CD4-positive, alpha-beta T cell treated with Interferon alpha-2 for 1 hour (primary cell): ENCODE data around the gene ZSWIM5.
"Not testable (repeated sequence)": the region's sequence is repeated elsewhere in the genome, so short reads cannot be mapped to it uniquely, and the experiment has no call there.

Experiments used
- DNase-seq, 2 donors: peaks; one replicate each; pipeline ENCODE4 v3.0.0-alpha.2; 2020 to 2022

The ZSWIM5 gene

DNA sequence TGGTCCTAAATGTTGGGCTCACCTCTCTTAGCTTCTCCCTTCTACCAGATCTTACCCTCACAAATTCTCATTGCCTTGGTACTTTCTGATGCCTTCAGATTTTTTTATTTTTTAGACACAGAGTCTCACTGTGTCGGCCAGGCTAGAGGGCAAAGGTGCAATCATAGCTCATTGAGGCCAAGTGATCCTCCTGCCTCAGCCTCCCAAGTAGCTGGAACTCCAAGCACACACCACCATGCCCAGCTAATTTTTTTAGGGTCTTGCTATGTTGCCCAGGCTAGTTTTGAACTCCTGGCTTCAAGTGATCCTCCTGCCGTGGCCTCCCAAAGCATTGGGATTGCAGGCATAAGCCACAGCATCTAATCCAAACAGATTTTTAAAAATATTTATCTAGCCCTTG is 69.4 kb downstream of the ZSWIM5 start:
- DNase-seq, result no peak

DNA sequence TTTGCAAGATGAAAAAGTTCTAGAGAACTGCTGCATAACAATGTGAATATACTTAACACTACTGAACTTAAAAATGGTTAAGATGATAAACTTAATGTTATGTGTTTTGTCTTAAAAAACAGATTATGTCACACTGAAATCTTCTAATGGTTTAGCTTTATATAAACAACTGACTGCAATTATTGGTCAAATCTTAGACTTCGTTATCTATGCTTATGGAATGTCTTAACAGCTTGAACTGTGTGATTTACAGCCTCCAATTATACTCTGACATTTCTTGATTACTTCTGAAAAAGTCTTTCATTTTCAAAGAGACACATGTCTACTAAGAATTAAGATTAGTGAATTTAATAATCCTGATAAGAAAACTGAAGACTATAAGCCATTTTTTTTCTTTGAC is 71.1 kb downstream of the ZSWIM5 start:
- DNase-seq, result no peak

DNA sequence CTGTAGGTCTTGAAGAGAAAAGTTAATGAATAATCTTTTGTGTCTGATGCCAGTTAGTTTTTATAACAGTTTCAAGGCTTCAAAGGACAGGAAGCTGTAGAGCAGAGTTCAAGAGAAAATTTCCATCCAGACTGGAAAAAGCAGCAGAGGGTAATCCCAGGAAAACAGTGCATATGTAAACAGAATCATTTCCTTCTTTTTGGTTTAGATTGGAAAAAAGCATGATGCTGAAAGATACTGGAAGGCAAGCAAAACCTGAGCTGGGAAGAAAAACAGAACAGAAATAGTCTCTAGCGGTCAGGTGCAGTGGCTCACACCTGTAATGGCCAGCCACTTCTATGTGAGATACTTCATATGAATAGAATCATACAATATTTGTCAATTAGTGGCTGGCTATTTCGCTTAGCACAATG is 71.9 kb downstream of the ZSWIM5 start:
- DNase-seq, result no peak

DNA sequence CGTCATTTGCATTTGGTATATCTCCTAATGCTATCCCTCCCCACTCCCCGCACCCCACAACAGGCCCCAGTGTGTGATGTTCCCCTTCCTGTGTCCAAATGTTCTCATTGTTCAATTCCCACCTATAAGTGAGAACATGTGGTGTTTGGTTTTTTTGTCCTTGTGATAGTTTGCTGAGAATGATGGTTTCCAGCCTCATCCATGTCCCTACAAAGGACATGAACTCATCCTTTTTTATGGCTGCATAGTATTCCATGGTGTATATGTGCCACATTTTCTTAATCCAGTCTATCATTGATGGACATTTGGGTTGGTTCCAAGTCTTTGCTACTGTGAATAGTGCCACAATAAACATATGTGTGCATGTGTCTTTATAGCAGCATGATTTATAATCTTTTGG is 73.7 kb downstream of the ZSWIM5 start:
- DNase-seq, result not testable (repeated sequence)

DNA sequence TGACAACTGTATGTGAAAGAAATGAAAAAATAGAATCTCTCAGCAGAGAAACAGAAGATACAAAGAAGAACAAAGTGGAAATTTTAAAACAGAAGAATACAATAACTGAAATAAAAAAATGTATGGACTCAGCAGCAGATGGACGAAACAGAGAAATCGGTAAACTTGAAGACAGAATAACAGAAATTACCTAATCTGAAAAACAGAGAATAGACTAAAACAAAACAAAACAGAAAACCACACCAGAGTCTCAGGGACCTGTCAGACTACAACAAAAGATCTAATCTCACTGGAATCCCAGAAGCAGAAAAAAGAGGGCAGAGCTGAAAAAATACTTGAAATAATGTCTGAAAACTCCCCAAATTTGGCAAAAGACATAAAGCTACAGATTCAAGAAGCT is 83.0 kb downstream of the ZSWIM5 start:
- DNase-seq, result no peak

DNA sequence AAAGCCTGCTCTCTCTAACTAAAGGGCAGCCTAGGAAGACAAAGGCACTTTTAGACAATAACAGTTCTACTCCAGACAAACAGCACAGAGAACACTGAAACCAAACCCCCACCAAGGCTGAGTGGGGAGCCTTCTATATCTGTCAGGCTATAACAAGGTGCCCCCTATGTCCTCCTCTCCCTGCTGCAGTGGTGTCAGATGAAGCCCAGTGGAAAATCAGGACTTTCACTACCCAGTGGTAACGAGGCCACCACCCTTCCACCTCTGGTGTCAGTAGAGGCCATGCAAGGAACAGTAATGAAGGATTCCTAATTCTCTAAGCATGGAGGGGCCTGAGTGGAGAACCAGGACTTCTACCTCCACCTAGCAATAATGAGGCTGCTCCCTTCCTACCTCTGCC is 83.7 kb downstream of the ZSWIM5 start:
- DNase-seq, result no peak

DNA sequence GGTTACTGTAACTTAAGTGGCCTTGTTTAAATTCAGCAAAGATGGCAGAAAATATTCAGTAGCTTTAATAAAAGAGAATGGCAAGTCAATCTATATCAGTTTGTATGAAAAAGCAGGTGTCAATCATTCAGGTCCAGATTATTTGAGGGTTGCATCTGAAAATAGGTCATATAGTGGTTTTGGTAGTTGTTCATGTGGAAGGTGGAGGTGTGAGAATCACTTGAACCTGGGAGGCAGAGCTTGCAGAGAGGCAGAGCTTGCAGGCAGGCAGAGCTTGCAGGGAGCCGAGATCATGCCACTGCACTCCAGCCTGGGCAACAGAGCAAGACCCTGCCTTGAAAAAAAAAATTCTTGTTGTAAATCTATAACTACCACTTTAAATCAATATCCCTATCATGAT is 88.6 kb downstream of the ZSWIM5 start:
- DNase-seq, result no peak

DNA sequence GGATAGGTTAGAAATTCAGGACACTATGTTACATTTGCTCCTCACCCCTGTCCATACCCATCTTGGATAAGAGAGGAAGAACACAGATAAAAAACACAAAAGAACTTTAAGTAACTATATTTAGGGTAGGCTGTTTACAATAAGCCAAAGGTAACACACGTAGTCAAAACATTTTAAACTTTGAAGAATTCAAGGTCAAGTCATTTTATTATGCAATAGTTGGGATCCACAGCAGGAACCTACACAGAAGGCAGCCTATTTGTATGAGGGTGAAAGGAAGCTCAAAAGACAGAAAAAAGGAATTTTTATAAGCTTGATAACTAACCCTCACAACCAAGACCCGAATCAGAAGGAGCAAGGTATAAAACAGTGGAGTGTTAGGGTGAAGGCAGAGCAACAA is 89.6 kb downstream of the ZSWIM5 start:
- DNase-seq, result no peak

DNA sequence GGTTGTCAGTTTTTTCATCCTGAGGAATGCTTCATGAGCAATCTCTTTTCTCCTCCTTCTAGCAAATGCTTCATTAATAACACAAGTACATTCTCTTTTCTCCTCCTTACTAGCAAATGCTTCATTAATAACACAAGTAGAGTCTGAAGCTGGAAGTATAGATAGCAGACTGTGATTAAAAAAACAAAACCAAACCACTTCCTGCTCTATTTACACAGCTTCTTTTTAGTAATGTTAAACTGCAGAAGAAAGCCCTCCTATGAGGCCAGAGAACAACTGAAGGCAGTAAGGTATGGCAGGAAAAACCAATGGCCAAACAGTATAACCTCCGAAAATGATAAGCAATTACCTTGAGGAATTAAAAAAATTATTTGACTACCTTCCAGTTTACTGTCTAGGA is 90.1 kb downstream of the ZSWIM5 start:
- peak in 1 of 2 donors; percentile 21 for DNase-seq

DNA sequence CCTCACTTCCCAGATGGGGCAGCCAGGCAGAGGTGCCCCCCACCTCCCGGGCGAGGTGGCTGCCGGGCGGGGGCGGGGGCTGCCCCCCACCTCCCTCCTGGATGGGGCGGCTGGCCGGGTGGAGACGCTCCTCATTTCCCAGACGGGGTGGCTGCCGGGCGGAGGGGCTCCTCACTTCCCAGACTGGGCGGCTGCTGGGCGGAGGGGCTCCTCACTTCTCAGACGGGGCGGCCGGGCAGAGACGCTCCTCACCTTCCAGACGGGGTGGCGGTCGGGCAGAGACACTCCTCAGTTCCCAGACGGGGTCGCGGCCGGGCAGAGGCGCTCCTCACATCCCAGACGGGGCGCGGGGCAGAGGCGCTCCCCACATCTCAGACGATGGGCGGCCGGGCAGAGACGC is 91.2 kb downstream of the ZSWIM5 start:
- not testable (repeated sequence) for DNase-seq

DNA sequence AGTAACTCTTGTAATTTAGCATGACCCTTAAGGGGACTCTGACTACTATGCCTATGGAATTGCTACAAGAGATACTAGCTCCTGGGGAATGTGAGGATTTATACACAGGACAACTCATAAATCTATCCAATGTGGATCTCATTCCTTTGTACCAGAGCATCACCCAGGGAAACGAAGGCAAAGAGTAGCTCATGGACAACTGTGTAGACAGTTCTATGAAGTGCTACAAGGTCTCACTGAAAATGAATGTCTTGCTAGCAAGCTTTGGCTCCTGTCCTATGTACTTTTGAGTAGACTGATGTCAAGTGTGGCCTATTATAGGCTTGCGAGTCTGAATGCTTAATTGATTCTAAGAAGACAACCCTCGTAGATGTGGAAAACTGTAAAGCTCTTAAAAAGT is 93.7 kb downstream of the ZSWIM5 start:
- no peak for DNase-seq

DNA sequence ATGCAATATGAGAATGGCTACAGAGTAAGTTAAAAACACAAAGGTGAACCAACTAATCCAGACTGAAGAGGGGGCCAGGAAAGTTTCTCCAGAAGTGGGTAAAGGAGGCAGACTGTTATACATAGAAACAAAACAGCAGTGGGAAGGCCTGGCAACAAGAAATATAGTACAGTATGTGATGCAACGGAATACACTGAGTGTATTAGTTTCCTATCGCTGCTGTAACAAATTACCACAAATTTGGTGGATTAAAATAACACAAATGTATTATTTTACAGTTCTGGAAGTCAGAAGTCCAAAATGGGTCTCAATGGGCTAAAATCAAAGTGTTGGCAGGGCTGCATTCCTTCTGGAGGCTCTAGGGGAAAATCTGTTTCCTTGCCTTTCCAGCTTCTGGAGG is 95.2 kb downstream of the ZSWIM5 start:
- DNase-seq, result no peak

DNA sequence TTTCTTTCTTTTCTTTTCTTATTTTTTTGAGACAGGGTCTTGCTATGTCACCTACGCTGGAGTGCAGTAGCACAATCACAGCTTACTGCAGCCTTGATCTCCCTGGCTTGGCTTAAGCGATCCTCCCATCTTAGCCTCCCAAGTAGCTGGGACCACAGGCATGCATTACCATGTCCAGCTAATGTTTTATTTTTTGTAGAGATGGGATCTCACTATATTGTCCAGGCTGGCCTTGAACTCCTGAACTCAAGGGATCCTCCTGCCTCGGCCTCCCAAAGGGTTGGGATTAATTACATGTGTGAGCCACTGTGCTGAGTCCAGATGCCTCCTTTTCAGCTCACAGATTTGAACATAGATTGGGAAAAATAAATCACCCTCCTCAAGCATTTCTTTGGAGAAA is 98.6 kb downstream of the ZSWIM5 start:
- no peak for DNase-seq

DNA sequence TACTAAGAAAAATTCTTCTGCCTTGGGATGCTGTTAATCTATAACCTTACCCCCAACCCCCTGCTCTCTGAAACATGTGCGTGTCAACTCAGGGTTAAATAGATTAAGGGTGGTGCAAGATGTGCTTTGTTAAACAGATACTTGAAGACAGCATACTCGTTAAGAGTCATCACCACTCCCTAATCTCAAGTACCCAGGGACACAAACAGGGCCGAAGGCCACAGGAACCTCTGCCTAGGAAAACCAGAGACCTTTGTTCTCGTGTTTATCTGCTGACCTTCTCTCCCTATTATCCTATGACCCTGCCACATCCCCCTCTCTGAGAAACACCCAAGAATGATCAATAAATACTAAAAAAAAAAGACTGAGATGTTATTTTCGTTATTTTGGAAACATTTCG is 99.5 kb downstream of the ZSWIM5 start:
- DNase-seq, result not testable (repeated sequence)

DNA sequence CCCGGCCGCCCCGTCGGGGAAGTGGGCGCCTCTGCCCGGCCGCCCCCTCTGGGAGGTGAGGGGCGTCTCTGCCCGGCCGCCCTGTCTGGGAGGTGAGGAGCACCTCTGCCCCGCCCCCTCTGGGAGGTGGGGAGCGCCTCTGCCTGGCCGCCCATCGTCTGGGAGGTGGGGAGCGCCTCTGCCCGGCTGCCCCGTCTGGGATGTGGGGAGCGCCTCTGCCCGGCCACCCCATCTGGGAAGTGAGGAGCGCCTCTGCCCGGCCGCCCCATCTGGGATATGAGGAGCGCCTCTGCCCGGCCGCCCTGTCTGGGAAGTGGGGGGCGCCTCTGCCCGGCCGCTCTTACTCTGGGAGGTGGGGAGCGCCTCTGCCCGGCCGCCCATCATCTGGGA is 100.3 kb downstream of the ZSWIM5 start:
- not testable (repeated sequence) for DNase-seq

DNA sequence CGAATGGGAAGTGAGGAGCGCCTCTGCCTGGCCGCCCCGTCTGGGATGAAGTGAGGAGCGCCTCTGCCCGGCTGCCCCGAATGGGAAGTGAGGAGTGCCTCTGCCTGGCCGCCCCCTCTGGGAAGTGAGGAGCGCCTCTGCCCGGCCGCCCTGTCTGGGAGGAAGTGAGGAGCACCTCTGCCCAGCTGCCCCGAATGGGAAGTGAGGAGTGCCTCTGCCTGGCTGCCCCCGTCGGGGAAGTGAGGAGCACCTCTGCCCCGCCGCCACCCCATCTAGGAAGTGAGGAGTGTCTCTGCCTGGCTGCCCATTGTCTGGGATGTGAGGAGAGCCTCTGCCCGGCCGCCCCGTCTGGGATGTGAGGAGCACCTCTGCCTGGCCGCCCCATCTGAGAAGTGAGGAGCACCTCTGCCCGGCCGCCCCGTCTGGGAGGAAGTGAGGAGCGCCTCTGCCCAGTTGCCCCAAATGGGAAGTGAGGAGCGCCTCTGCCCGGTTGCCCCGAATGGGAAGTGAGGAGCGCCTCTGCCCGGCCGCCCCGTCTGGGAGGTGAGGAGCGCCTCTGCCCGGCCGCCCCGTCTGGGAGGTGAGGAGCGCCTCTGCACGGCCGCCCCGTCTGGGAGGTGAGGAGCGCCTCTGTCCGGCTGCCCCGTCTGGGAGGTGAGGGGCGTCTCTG is 100.8 kb downstream of the ZSWIM5 start:
- DNase-seq, result not testable (repeated sequence)

DNA sequence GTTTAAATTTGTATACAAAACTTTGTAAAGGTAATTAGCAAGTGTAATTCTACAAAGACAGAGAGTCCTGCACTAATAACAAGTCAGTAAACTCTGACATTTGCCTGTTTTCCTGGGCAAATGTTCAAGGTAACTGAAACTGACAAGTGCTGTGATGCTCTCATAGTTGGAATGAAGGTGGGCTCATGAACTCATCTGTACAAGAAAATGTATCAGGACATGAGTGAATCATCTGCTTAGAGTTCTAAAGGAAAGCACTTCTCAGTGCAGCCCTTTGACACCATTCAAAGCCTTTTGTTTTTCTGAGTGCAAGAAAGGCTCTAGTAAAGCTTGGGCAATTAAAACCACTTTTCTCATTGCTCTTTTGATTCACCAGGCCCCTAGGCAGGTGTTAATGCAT is 102.9 kb downstream of the ZSWIM5 start:
- DNase-seq, result no peak

DNA sequence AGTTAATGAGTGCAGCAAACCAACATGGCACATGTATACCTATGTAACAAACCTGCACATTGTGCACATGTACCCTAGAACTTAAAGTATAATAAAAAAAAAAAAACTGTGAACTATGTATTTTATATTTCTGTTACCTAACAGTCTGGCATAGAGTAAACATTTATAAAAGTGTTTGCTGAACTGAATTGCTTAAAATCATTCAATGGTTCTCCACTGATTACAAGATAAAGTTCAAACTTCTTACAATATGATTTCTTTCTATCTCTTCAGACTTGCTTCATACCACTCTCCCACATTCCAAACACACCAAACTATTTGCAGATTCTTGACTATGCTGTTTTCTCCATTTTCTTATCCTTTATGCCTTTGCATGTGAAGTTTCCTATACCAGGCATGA is 104.5 kb downstream of the ZSWIM5 start:
- DNase-seq, result no peak

DNA sequence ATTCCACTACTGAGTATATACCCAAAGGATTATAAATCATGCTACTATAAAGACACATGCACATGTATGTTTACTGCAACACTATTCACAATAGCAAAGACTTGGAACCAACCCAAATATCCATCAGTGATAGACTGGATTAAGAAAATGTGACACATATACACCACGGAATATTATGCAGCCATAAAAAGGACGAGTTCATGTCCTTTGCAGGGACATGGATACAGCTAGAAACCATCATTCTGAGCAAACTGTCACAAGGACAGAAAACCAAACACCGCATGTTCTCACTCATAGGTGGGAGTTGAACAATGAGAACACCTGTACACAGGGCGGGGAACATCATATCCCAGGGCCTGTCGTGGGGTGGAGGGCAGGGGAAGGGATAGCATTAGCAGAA is 104.9 kb downstream of the ZSWIM5 start:
- DNase-seq, result not testable (repeated sequence)

DNA sequence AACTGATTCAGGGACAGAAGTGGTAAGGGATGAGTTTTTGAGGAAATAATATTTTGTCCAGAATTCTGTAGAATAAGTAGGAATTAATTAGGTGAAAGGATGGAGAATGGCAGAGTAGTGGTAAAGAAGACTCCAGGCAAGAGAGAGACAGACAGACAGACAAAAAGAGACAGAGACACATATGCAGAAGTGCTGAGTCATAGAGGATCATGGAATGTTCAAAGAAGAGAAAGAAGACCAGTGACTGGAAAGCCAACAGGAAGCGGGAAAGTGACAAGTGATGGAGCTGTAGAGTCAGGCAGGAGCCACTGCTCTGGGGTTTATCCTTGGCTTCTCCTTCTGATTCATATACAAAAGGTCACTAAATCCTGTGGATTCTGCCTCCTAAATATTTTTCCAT is 108.5 kb downstream of the ZSWIM5 start:
- DNase-seq, result no peak

DNA sequence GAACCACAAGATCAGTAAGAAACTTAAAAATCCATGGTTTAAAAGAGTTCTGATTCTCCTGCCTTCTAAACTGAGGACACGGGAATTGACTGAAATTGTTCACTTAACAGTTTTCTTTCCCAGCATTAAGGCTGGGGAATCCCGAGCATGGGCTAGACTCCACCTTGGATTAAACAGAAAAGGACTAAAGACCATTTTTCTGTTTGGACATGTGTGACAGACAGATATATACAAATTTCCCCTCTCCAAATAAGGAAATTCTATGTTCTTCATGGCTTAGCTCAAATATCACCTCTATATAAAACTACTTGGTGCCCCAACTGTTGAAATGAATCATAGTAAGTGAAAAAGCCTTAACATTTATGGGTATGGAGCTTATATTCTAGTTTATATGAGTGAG is 109.3 kb downstream of the ZSWIM5 start:
- DNase-seq, result no peak

DNA sequence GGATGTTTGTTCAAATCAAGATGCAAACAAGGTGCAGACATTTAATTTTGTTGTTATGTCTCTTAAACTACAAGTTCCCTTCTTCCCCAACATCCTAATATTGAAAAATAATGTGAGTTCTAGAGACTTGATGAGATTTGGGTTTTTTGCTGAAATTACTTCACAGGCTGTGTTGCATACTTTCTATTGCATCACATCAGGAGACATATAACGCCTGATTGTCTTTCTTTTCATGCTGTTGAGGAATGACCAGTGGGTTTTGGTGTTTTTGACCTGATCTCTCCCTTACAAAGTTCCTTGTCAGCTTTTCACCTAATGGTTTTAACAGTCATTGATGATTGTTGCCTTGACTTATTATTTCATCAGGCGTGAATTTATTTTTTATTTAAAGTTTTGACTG is 111.0 kb downstream of the ZSWIM5 start:
- no peak for DNase-seq

DNA sequence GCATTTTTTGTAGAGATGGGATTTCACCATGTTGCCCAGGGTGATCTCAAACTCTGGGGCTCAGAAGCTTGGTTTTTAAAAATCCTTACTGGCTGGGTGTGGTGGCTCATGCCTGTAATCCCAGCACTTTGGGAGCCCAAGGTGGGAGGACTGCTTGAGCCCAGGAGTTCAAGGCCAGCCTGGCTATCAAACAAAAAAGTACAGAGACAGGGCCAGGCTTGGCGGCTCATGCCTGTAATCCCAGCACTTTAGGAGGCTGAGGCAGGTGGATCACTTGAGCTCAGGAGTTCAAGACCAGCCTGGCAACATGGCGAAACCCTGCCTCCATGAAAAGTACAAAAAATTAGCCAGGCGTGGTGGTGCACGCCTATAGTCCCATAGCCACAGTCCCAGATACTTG is 112.0 kb downstream of the ZSWIM5 start:
- not testable (repeated sequence) for DNase-seq

DNA sequence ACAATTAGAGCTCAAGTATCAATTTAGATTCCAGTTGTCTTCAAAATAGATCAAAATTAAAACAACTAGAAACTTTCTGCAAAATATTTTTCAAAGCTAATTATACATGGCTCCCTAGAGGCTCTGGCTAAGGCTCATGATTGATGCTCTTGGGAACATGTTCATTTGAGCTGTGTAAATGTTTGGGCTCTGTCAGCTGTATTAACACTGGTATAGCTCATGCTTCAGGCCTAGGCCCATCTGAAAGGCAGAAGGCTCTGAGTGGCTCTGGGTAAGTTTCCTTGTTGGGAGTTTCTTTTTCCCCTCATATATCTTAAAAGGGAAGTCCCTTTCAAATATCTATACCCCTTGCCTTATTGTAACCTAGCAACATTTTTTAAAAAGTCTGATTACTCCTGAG is 113.1 kb downstream of the ZSWIM5 start:
- DNase-seq, result no peak

DNA sequence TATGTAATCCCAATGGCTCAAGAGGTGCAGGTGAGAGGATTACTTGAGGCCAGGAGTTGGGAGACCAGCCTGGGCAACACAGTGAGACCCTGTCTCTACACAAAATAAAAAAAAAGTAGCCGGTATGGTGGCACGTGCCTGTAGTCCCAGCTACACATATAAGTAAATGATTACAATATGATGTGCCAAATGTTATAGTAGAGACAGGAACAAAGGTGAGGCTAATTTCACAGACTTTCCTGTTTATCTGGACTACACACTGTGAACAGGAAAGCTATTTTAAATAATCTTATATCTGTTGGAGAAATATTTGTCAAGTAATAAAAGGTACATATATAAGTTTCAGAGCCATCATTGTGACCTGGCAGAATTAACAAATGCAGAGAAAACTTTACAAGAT is 116.7 kb downstream of the ZSWIM5 start:
- no peak for DNase-seq

DNA sequence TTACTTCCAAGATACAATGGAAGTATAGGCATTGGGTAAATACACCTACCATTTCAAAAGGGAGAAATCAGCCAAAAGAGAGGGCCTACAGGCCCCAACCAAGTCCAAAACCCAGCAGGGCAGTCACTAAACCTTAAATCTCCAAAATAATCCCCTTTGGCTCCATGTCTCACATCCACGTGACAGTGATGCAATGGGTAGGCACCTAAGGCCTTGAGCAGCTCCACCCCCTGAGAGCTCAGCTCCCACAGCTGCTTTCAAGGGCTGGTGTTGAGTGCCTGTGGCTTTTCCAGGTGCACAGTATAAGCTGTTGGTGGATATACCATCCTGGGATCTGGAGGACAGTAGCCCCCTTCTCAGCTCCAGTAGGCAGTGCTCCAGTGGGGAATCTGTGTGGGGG is 121.8 kb downstream of the ZSWIM5 start:
- no peak for DNase-seq
